MCF 10A (cell line): ENCODE data around the gene FAM110D. TPM values are rescaled to one million over a fixed set of nuclear protein-coding genes. Genes with fewer than 3 reads are reported as not detected.

Source experiments
- BruUV-seq: library from RNA; stranded (reverse); fragments of 400-500 nt; replicated peaks from 2 replicates; lab custom pipeline; 2021; lab: Mats Ljungman, UMichigan
- CTCF ChIA-PET: fragments of 300-600 bp; sonication (Branson Sonifier 250); formaldehyde crosslinking; extraction: SDS; loops from one replicate; lab custom pipeline; 2021; ENCODE audit warnings: antibody characterized with exemption, inconsistent platforms; lab: Yijun Ruan, JAX
- POLR2A ChIA-PET: fragments of 300-600, 350-650 bp; sonication (Branson Sonifier 250); formaldehyde crosslinking; extraction: SDS; loops from one replicate; lab custom pipeline; 2020; ENCODE audit warnings: antibody characterized with exemption, inconsistent platforms; lab: Yijun Ruan, JAX
- DNase-seq: peaks from one replicate; pipeline ENCODE4 v3.0.0-alpha.2; 2018; ENCODE audit not compliant: unreplicated experiment
- H3K27ac Mint-ChIP-seq: one replicate; pipeline ENCODE4 v1.8.0; 2022; ENCODE audit warnings: mild to moderate bottlenecking, low read depth, mixed read lengths; ENCODE audit not compliant: unreplicated experiment
- H3K27me3 Mint-ChIP-seq: one replicate; pipeline ENCODE4 v1.8.0; 2022; ENCODE audit warnings: mixed read lengths; ENCODE audit not compliant: insufficient read depth, unreplicated experiment
- H3K36me3 Mint-ChIP-seq: one replicate; pipeline ENCODE4 v1.8.0; 2022; ENCODE audit warnings: mild to moderate bottlenecking, moderate library complexity, mixed read lengths; ENCODE audit not compliant: insufficient read depth, unreplicated experiment
- H3K4me1 Mint-ChIP-seq: one replicate; pipeline ENCODE4 v1.8.0; 2022; ENCODE audit warnings: mixed read lengths; ENCODE audit not compliant: insufficient read depth, unreplicated experiment
- H3K4me3 Mint-ChIP-seq: one replicate; pipeline ENCODE4 v1.8.0; 2022; ENCODE audit warnings: mild to moderate bottlenecking, moderate library complexity, mixed read lengths; ENCODE audit not compliant: unreplicated experiment
- H3K9me3 Mint-ChIP-seq: one replicate; pipeline ENCODE4 v1.8.0; 2022; ENCODE audit warnings: mixed read lengths; ENCODE audit not compliant: unreplicated experiment
- intact Hi-C: fragments of 100-400 bp; cut with micrococcal nuclease; formaldehyde crosslinking; loops from 2 replicates; pipeline ENCODE4 v1.14.1; 2022
- total RNA-seq: library from RNA; stranded (reverse); gene quantifications from 2 replicates; pipeline ENCODE4 v1.2.3, GENCODE V29; 2022
- TF ChIP-seq, protein P1 (sequence below): fragments of 200-600 bp; IDR thresholded peaks from one replicate; pipeline ENCODE4 v1.8.0; 2022; ENCODE audit warnings: antibody characterized with exemption, mild to moderate bottlenecking; ENCODE audit not compliant: unreplicated experiment

FAM110D gene
- total RNA-seq, 1 experiment from 2014 or later: not detected

DNA sequence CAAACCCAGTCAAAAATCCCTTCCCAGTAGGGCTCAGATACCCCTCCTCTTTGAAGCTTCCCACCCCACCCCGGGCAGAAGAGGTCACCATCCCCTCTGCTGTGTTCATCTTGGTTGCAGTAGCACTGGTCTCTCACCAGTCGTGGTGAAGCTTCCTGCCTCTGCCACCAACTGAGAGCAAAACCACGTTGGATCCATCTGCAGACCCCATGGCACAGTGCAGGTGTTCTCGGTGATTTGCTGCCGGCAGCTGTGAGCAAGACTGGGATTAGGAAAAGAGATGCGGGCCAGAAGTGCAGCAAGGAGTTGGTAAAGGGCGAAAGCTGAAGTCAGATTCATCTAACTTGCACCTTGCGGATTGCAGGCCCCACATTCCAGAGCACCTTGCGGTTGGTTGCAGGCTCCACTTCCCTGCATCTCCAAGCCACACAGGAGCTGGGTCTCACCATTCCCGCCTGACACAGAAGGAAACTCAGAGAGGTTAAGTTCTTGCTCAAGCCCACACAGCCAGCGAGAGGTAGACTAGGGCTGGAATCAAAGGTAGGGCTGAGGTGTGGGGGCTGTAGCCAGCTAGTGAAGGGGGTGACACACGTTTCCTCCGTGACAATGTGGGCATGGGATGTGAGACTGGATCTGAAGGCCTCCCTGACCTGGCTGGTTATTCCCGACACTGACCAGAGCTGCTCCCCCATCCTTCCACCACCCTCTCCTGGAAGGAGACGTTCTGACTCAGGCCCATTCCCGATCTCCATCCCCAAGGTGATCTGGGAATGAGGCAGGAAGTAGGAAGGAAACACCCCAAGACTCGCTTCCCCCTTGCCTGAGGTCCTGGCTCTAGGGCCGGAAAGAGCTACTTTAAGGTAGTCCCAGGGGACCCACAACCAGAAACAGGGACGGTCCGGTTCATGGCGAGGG lies 3.3 kb upstream of the FAM110D start:
- ChIA-PET CTCF (interaction anchor here (0.6 to 3.2 kb wide), 6 partner anchors 11 to 262 kb away, joined by 3 to 14 read pairs (median 3); partner anchors contain the start of genes C1orf232, CNKSR1 and ZNF593), POLR2A (no interaction called here)
- BruUV-seq: no TSS peak
- Mint-ChIP-seq H3K4me1 (no peaks in the 10 kb centered on the region), H3K9me3 (no peaks in the 10 kb centered on the region), H3K27ac (no peak overlapping the region), H3K36me3 (no peaks in the 10 kb centered on the region), H3K4me3 (no peak overlapping the region), H3K27me3 (no peaks in the 10 kb centered on the region)
- no peak for DNase-seq
- intact Hi-C loops: no loop called here
- TF ChIP-seq, protein P1, sequence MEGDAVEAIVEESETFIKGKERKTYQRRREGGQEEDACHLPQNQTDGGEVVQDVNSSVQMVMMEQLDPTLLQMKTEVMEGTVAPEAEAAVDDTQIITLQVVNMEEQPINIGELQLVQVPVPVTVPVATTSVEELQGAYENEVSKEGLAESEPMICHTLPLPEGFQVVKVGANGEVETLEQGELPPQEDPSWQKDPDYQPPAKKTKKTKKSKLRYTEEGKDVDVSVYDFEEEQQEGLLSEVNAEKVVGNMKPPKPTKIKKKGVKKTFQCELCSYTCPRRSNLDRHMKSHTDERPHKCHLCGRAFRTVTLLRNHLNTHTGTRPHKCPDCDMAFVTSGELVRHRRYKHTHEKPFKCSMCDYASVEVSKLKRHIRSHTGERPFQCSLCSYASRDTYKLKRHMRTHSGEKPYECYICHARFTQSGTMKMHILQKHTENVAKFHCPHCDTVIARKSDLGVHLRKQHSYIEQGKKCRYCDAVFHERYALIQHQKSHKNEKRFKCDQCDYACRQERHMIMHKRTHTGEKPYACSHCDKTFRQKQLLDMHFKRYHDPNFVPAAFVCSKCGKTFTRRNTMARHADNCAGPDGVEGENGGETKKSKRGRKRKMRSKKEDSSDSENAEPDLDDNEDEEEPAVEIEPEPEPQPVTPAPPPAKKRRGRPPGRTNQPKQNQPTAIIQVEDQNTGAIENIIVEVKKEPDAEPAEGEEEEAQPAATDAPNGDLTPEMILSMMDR: no peak

DNA sequence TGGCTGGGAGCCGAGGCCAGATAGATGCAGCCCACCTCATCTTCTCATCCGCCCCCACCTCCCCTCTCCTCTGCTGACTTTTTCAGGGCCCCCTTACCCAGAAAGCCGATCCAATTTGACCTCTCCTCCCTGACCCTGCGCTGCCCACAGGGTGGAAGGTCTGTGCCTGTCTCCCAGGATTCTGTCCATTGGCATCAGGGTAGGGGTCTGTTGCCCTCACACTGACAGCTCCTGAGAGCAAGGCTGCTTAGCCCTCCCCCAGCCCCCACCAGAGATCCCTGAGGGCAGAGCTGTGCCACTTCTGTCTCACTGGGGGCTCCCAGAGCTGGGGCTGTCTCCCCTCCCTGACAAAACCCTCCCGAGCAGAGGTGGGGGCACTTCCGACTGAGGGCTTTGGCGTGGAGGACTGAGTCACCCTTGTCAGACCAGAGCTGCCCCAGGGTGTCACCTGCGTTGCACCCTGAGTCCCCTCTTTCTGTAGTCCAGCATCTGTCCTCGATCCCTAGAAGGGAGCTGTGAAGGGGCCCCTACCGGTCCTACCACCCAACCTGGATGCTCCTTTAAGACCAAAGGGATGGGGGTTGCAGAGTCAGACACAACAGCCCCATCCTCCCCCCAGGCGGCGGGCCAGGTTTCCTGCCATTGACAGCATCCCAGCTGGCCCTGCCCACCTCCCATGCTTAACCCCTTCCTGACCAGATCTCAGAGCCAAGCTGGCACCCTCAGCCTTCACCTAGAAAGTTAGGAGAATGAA lies 2.4 kb upstream of the FAM110D start:
- intact Hi-C loops: no loop called here
- H3K4me1 Mint-ChIP-seq: no peaks in the 10 kb centered on the region

DNA sequence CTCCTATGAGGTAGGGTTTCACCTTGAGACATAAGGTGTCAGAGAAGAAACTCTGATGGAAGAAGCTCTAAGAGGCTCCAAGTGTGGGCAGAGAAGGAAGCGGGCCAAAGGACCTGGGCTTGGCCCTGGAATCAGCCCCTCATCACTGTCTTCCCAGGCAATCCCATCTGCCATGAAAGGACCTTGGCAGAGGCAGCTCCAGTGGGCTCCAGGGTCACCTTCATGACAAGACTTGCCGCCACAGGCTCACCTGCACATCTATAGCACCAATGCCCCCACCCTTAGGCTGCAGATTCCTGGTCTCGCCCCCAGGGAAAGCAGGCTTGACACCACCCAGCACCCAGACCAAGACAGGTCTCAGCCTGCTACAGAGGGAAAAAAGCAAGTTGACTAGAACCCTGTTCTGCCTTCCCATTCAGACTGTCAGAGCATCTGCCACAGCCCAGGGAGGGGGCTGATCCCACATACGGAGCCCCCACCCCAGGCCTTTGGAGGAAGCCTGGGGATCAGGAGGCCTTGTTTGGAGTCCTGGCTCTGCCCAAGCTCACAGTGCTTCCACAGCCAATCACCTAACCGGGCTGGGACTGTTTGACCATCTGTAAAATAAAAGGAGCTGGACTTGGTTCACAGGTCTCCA lies 490 bp upstream of the FAM110D start:
- no TSS peak for BruUV-seq
- no peak overlapping the region for H3K27ac Mint-ChIP-seq
- H3K4me3 Mint-ChIP-seq: no peak overlapping the region
- no peaks in the 10 kb centered on the region for H3K9me3 Mint-ChIP-seq
- no peaks in the 10 kb centered on the region for H3K27me3 Mint-ChIP-seq
- H3K36me3 Mint-ChIP-seq: no peaks in the 10 kb centered on the region
- ChIA-PET CTCF (interaction anchor here (0.7 to 3.2 kb wide), 3 partner anchors 11 to 259 kb away, joined by 3 to 18 read pairs (median 14); partner anchors contain the start of genes C1orf232 and ZNF593), POLR2A (no interaction called here)
- TF ChIP-seq, protein P1: no peak
- intact Hi-C loops: no loop called here
- H3K4me1 Mint-ChIP-seq: no peaks in the 10 kb centered on the region
- no peak for DNase-seq

More for the DNA sequence above, 2.4 kb upstream of the FAM110D start:
- H3K4me3 Mint-ChIP-seq: no peak overlapping the region
- POLR2A ChIA-PET: no interaction called here
- CTCF ChIA-PET: interaction anchor here (0.7 to 3.2 kb wide), 7 partner anchors 11 to 53 kb away, joined by 3 to 18 read pairs (median 9); partner anchors contain the start of genes C1orf232, CNKSR1 and ZNF593
- H3K9me3 Mint-ChIP-seq: no peaks in the 10 kb centered on the region
- TF ChIP-seq, protein P1: no peak
- no peak overlapping the region for H3K27ac Mint-ChIP-seq
- H3K36me3 Mint-ChIP-seq: no peaks in the 10 kb centered on the region
- no peaks in the 10 kb centered on the region for H3K27me3 Mint-ChIP-seq
- DNase-seq: no peak
- no TSS peak for BruUV-seq
